A673 (cell line): ENCODE results near the gene C17orf100. TPM values are rescaled to one million over a fixed set of nuclear protein-coding genes. Genes with fewer than 3 reads are reported as not detected.

ENCODE experiments used
- BruUV-seq: library from RNA; stranded (reverse); fragments of 400-500 nt; replicated peaks from 2 replicates; lab custom pipeline; 2021; lab: Mats Ljungman, UMichigan
- CTCF ChIA-PET: fragments of 300-600 bp; sonication (Branson Sonifier 250); formaldehyde crosslinking; loops from one replicate; lab custom pipeline; 2022; ENCODE audit warnings: antibody characterized with exemption; lab: Charles Lee
- POLR2A ChIA-PET: fragments of 300-600 bp; sonication (Branson Sonifier 250); formaldehyde crosslinking; loops from one replicate; lab custom pipeline; 2022; ENCODE audit warnings: antibody characterized with exemption; ENCODE audit not compliant: low non-redundant PET; lab: Charles Lee
- DNase-seq: peaks from one replicate; pipeline ENCODE4 v3.0.0-alpha.2; 2015; ENCODE audit warnings: low spot score
- H3K27ac ChIP-seq: fragments of 200-600 bp; sonication (generic); 2 replicates; pipeline ENCODE4 v1.5.1; 2016; ENCODE audit warnings: mixed run types, low read depth, mild to moderate bottlenecking, mixed read lengths, antibody characterized with exemption, low read length; ENCODE audit not compliant: poor library complexity, severe bottlenecking
- H3K27me3 ChIP-seq: fragments of 200-600 bp; sonication (generic); replicated peaks from 2 replicates; pipeline ENCODE4 v1.6.1; 2017; ENCODE audit warnings: mixed run types, low read depth, mild to moderate bottlenecking, mixed read lengths, antibody characterized with exemption, low read length; ENCODE audit not compliant: insufficient read depth, poor library complexity
- H3K36me3 ChIP-seq: fragments of 200-600 bp; sonication (generic); 2 replicates; pipeline ENCODE4 v1.6.1; 2016; ENCODE audit warnings: mixed run types, mild to moderate bottlenecking, mixed read lengths, antibody characterized with exemption, low read length; ENCODE audit not compliant: insufficient read depth, poor library complexity, severe bottlenecking
- H3K4me1 ChIP-seq: fragments of 200-600 bp; sonication (generic); 2 replicates; pipeline ENCODE4 v1.6.1; 2017; ENCODE audit warnings: mixed run types, mild to moderate bottlenecking, mixed read lengths, antibody characterized with exemption, low read length; ENCODE audit not compliant: insufficient read depth, poor library complexity, severe bottlenecking
- H3K4me3 ChIP-seq: fragments of 200-600 bp; sonication (generic); 2 replicates; pipeline ENCODE4 v1.5.1; 2016; ENCODE audit warnings: low read depth, mixed run types, mild to moderate bottlenecking, mixed read lengths, low read length; ENCODE audit not compliant: poor library complexity, severe bottlenecking
- H3K9me3 ChIP-seq: fragments of 200-600 bp; sonication (generic); 2 replicates; pipeline ENCODE4 v1.6.1; 2016; ENCODE audit warnings: mixed run types, low read depth, mild to moderate bottlenecking, mixed read lengths, antibody characterized with exemption, low read length; ENCODE audit not compliant: poor library complexity, severe bottlenecking
- CTCF ChIP-seq: fragments of 300-800, 200-600 bp; sonication (generic); conservative IDR thresholded peaks from 2 replicates; pipeline ENCODE4 v1.5.1; 2017; ENCODE audit warnings: low read depth, mild to moderate bottlenecking, antibody characterized with exemption, low read length, moderate library complexity, mixed read lengths
- EZH2 ChIP-seq: fragments of 200-600 bp; sonication (generic); IDR thresholded peaks from 2 replicates; pipeline ENCODE4 v1.6.1; 2017; ENCODE audit warnings: borderline replicate concordance, low read depth, mild to moderate bottlenecking, mixed read lengths, antibody characterized with exemption, low read length; ENCODE audit not compliant: poor library complexity, severe bottlenecking
- intact Hi-C: fragments of 100-400 bp; cut with micrococcal nuclease; formaldehyde crosslinking; loops from one replicate; pipeline ENCODE4 v1.10.0; 2022; ENCODE audit not compliant: unreplicated experiment
- total RNA-seq: library from RNA; stranded (reverse); gene quantifications from 2 replicates; pipeline ENCODE4 v1.2.3, GENCODE V29; 2021

The C17orf100 gene
- total RNA-seq, 1 experiment from 2014 or later: 3.1 TPM

DNA sequence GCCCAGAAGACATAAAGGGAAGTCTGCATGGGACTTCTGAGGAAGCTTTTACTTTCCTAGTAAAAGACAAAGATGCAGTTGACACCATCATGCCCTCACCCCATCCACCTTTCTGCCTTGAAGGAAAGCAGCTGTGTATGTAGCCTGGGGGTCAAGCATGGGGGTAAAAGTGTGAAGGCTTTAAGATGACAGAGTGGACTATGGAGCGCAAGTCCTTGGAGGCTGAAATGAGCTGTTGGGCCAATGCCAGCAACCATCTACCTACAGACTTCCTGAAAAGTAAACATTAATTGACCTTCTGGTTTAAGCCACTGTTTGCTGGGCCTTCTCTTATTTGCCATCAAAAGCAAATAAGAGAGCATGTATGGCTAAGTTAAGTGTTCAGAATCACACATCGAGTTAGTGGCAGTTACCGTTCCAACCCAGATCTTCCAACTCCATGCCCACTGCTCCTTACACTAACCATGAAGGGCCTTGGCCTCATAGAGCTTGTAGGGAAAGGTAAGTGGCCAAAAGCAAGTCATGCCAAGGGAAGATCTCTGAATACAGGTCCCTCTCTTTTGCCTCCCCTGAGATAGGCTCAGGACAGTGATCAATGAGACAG is 31.6 kb downstream of the C17orf100 start:
- H3K27ac ChIP-seq: no peak overlapping the region
- H3K9me3 ChIP-seq: no peaks in the 10 kb centered on the region
- peaks cover 21% of the 10 kb centered on the region for H3K27me3 ChIP-seq
- CTCF ChIA-PET: interaction anchor here (0.6 kb wide), 1 partner anchor 43 kb away, joined by 3 read pairs; the partner anchor contains the start of genes KIAA0753 and TXNDC17
- POLR2A ChIA-PET: no interaction called here
- no peaks in the 10 kb centered on the region for H3K4me1 ChIP-seq
- H3K4me3 ChIP-seq: no peak overlapping the region
- intact Hi-C loops: no loop called here
- DNase-seq: no peak
- TF ChIP-seq CTCF (no peak), EZH2 (no peak)
- no peaks in the 10 kb centered on the region for H3K36me3 ChIP-seq
- BruUV-seq: no TSS peak

- Histone ChIP-seq H3K27me3 (peaks cover 15% of the 10 kb centered on the region), H3K4me1 (no peaks in the 10 kb centered on the region), H3K4me3 (no peak overlapping the region), H3K27ac (no peak overlapping the region), H3K9me3 (no peaks in the 10 kb centered on the region), H3K36me3 (no peaks in the 10 kb centered on the region)
- no peak for TF ChIP-seq EZH2
- TF ChIP-seq CTCF: no peak
- CTCF ChIA-PET: interaction anchor here (0.6 kb wide), 1 partner anchor 43 kb away, joined by 3 read pairs; the partner anchor contains the start of genes KIAA0753 and TXNDC17
- POLR2A ChIA-PET: no interaction called here
- no TSS peak for BruUV-seq
- DNase-seq: no peak
- intact Hi-C loops: no loop called here
Observed at GRCh38 chr17:6683730-6684459, 32.3 kb downstream of the C17orf100 start.

DNA sequence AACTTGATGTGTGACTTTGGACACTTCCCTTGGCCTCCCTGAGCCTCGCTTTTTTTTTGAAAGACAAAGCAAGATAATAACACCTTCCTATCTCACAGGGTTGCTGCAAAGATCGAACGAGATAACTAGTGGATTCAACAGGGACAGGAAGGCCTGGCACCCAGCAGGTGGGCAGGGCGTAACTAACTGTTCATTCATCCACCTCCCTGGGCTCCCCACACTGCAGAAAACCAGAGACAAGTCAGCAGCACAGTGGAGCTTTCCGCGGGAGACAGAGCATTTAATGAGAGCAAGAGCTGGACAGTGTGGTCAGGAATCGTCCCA is 32.9 kb downstream of the C17orf100 start:
- intact Hi-C loops: no loop called here
- H3K27ac ChIP-seq: no peak overlapping the region
- no TSS peak for BruUV-seq
- no peak for TF ChIP-seq EZH2
- no peak for TF ChIP-seq CTCF
- no peak for DNase-seq
- H3K27me3 ChIP-seq: peaks cover 13% of the 10 kb centered on the region
- H3K9me3 ChIP-seq: no peaks in the 10 kb centered on the region
- no peak overlapping the region for H3K4me3 ChIP-seq
- H3K36me3 ChIP-seq: no peaks in the 10 kb centered on the region
- no peaks in the 10 kb centered on the region for H3K4me1 ChIP-seq
- ChIA-PET CTCF (no interaction called here), POLR2A (no interaction called here)
